HG03280 (cell line): ENCODE data around the gene PARP1.
"Not testable (repeated sequence)": the region's sequence is repeated elsewhere in the genome, so short reads cannot be mapped to it uniquely, and the experiment has no call there.

Source experiments
- ATAC-seq: cut with Tn5 transposase; IDR thresholded peaks from one replicate; pipeline ENCODE4 v1.9.1; 2021; ENCODE audit warnings: mild to moderate bottlenecking, moderate library complexity; ENCODE audit not compliant: unreplicated experiment

PARP1 gene

DNA sequence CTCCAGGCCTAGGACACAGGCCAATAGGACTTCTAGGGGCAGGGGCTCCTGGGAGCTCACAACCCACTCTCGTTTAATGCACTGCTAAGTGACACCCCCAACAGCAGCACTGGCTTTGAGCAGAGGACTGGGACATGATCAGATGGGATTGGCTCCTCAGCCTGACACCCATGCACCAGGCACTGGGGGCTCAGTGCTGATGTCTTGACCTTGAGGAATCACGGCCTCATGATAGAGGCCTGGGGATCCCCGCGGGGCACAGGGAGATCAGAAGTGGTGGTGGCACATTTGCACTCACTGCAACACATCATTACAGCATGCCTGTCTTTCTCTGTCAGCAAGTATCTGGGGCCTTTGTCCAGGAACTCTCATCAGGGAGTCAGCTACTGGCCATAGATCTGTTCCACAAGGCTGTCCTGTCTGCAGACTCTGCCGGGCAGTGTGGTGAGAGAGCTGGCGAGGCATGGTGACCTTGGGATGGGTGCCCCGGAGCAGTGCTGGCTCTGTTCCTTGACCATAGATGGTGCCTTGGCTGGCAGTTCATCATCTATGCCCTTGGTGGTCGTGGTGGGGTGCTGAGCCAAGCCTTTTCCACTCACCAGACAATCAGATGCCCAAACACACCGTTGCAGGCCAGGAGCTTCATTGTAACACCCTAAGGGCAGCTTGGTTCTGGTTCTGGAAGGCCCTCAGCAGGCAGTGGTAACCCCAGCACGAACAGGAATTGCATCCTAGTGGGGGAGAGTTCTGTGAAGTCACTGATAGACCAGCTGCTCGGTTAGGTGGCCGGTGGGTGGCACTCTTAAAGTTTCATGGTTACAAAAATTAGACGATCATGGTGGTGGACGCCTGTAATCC is 22.2 kb upstream of the PARP1 start:
- no peak for ATAC-seq

DNA sequence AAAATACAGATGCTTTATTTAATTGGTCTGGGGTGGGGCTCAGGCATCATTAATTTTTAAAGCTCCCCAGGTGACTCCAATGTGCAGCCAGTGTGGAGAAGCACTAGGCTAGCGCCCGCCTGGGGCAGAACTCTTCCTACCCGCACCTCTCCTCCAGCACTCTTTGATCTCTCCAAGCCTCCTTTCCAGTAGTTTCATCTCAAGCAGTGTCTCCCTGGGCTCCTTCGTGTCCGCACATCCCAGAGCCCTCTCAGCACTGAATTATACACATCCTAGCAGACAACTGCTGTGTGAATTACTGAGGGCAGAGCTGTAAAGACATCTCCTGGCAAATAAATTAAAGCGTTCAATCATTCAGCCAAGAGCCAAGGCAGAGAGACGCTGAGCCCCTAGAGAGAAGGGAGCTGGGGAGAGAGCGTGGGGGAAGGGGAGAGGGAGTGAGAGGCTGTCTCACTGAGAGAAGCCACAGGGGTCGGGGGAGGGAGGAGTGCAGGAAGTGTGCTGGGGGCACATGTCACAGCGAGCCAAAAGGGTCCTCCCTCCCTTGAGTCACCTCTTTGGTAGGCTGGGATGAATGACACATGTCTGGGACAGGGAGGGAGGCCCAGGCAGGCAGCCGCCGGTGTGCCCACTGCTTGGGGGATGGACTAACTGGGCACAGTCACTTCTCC is 21.0 kb upstream of the PARP1 start:
- ATAC-seq, result no peak

DNA sequence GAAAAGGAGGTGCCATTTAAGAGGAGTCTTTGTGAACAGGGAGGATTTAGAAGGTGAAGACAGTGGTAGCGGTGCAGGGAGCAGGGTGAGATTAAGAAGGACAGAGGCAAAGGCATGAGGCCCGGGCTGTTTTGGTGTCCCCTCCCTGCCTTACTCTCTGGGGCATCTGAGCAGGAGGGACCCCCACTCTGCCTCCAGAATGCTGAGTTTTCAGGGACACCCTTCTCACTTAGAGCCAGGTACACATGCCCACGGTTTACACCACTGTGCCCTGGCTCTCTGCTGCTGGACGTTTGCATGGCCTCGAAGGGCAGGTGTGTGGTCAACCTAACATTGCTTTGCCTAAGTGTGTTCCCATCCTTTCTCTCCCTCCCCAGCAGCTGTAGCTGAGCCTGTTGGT is 20.5 kb upstream of the PARP1 start:
- ATAC-seq, result no peak

DNA sequence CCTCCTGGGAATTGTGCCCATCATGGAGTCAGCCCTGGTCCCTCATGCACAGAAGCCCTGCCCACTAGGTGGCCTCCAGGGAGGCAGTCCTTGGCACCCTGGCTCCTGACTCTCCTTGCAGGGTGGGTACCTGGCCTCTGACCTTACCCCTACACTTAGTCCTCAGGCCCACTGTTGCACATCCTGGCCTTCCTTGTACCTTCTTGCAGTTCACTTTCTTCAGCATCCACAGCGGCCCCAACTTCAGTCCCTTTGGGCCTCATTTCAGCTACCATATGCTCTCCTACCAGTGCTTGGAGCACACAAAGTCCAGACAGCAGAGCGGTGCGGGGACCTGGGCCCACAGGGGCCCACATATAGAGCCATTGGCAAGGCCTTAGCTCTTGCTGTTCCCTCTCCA is 19.2 kb upstream of the PARP1 start:
- ATAC-seq, result no peak

DNA sequence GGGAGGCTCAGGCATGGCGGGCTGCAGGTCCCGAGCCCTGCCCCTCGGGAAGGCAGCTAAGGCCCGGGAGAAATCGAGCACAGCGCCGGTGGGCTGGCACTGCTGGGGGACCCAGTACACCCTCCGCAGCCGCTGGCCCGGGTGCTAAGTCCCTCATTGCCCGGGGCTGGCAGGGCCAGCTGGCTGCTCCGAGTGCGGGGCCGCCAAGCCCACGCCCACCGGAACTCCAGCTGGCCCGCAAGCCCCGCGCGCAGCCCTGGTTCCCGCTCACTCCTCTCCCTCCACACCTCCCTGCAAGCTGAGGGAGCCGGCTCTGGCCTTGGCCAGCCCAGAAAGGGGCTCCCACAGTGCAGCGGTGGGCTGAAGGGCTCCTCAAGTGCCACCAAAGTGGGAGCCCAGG is 18.5 kb upstream of the PARP1 start:
- ATAC-seq, result not testable (repeated sequence)

DNA sequence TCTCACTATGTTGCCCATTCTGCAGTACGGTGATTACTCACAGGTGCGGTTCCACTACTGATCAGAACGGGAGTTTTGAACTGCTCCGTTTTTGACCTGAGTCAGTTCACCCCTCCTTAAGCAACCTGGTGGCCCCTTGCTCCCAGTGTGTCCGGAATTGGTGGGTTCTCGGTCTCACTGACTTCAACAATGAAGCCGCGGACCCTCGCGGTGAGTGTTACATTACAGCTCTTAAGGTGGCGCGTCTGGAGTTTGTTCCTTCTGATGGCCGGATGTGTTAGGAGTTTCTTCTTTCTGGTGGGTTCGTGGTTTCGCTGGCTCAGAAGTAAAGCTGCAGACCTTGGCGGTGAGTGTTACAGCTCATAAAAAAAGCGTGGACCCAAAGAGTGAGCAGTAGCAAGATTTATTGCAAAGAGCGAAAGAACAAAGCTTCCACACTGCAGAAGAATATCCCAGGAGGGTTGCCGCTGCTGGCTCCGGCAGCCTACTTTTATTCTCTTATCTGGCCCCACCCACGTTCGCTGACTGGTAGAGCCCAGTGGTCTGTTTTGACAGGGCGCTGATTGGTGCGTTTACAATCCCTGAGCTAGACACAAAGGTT is 17.6 kb upstream of the PARP1 start:
- no peak for ATAC-seq

DNA sequence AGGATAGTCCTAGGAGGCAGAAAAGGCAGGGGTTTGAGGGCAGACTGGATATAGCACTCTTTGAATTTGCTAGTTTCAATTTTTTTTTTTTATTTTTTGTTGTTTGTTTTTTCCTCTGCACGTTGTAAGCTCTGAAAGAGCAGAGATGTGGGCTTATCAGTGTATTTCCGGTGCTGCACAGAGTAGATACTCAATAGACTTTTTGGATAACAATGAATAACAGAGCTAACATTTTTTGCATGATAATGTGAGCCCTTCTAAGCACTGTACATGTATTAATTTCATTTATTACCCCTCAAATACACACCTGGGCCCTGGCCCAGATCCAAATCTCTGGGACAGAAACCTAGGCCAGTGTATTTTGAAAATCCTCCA is 17.1 kb upstream of the PARP1 start:
- ATAC-seq, result no peak

DNA sequence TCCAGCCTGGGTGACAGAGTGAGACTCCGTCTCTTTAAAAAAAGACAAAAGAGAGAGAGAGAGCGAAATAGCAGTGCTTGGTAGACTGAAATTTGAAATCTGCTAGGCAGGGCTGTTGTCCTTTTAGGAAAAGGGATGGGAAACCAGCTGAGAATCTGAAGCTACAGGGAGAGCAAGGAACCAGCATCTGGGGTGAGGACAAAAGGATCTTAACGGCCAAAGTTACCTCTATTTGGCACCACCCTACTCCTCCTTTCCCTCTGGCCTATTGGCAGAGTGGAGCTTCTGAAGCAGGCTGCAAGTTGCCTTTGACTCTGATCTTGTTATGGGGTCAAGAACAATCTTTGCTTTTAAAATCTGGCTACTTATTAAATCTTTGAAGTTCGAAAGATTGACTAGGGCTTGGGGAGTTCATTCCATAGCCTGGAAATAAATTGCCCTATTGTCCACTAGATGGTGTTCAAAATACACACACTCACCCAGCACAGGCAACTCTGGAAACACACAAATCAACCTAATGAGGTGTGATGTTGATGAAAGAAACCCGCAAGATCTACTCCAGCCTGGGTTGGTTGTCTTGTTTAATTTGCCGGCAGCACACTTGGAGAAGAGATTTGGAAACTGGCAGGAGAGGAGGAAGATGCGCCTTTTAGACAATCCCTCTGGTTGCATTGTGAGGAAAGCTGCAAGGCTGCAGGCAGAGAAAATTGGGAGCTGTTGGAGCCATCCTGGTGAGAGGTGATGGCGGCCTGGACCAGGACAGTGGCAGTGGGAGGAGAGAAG is 16.5 kb upstream of the PARP1 start:
- ATAC-seq, result no peak

DNA sequence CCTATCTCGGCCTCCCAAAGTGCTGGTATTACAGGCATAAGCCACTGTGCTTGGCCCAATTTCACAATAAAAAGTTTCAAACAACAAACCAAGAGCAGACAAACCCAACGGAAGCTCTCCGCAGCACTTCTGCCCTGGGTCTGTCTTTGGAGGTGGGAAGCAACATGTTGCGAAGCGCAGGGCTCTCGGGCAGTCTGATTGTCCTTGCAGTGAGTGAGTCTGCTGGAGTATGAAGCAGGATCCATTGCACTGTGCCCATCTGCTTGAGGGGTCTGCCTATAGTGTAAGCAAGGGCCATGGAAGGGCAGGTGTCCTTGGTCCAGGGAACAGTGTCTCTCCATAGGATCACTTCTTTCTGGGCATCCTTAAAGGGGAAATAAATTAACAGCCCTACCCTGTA is 14.6 kb upstream of the PARP1 start:
- no peak for ATAC-seq

DNA sequence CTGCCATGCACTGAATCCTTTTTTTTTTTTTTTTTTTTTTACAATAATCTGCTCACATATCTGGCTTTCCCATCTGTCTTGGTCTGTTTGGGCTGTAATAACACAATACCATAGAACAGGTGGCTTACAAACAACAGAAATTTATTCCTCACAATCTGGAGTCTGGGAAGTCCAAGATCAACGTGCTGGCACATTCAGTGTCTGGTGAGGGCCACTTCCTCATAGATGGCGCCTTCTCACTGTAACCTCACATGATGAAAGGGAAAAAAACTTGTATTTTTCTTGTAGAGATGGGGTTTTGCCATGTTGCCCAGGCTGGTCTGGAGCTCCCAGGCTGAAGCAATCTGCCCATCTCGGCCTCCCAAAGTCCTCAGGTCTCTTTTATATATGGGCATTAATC is 13.0 kb upstream of the PARP1 start:
- no peak for ATAC-seq

DNA sequence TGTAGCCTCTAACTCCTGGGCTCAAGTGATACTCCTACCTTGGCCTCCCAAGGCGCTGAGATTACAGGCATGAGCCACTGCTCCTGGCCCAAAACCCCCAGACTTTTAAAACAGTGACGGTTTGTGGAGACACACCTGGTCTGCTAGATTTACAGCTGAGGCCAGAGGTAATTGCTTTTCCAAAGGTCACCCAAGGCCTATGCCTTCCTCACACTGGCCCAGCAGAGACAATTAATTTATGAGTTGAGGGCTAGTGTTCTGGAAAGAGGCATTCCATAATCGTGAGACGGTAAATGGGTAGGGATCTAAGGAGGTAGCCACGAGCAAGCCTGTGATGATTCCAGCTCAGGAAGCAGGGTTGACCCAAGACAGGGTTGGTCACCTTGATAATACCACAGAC is 12.4 kb upstream of the PARP1 start:
- no peak for ATAC-seq

DNA sequence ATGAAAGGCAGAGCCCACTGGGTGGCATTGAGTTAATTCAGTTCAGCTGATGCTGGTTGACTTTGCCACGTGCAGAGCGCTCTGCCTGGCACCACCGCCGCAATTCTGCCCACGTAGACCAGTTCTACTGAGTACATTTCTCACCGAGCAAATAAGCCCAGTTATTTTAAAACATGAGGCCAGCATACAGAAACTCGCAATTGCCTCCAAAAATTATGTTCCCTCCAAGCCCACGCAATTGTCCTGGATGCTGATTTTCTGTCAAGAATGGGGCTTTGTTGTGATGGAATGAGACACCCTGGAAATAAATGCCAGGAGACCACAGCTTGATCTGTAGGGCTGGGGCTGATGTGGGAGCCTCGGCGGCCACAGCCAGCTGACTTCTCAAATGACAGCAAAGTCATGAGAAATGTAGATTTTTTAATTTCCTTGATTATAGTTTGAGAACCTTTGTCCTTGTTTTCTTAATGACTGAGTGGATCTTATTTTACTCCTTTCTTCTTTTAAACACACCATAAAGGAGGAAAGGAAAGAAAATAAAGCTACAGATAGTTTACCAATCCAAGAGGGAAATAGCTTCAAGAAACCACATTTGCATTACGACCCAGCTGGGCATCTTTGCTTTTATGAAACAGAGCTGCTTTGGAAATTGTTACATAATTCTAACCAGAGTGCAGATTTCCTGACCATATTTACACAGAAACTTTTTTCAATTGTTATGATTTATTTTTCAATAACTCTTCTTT is 11.6 kb upstream of the PARP1 start:
- no peak for ATAC-seq

DNA sequence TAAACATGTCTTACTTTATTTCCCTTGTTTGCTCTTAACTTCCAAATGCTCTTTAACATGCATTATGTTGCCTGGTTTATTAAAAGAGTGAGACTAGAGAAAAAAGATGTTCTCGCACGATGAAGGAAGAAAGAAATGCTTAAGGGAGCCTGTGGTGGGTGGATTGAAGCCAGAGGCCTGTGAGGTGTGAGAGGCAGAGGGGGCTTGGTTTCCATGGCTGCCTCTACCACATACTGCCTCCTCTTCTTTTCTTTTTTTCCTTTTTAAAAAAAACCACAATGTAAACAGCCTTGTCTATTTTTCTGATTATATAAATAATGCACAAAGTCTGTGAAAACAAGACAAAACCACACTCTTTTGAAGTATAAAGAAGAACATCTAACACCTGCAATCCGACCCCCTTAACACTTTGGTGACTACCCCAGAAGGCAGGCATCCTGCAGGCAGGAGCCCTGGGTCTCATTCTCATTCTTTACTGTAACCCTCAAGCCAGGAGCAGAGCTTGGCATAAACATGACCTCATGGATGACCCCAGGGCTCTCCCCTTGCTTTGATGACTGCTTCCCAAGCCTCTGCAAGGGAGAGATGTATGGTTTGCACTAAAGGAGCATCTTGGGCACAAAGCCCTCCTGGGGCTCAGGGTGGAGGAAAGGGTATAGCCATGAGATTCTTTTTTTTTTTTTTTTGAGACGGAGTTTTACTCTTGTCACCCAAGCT is 10.1 kb upstream of the PARP1 start:
- no peak for ATAC-seq

DNA sequence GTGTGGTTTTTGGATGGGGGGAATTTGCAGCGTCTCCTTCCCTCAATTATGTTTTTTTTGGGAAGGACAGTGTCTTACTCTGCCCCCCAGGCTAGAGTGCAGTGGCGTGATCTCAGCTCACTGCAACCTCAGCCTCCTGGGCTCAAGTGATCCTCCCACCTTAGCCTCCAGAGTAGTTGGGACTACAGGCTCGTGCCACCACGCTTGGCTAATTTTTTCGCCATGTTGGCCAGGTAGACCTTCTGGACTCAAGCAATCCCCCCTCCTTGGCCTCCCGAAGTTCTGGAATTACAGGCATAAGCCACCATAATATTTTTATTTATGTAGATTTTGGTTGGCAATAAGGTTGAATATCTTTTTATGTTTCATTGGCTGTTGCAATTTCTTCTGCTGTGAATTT is 9.5 kb upstream of the PARP1 start:
- no peak for ATAC-seq

DNA sequence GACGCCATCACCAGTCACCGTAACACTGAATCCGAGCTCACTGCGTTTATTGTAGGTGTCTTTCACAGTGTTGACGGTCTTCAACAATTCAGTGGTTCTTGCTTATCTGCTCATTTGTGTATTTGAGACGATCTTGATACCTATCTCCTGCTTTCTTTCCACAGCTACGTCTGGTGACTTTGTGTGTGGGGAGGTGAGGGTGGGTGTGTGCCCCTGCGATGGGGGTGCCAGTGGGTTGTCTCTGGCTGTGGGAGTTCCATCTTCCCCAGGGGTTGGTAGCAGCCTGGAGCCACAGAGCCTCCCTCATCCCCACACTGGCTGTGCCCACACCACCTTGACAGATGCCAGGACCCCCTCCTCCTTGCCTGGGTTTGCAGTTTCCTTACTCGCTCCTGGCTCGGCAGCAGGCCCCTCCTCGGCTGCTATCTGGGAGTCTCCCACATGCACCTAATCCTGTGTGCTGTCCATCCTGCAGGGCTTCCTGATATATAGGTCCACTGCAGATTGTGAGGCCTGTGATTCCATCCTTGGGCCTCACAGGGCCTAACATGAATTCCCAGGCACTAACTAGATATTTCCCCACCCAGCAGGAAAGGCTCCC is 6.3 kb upstream of the PARP1 start:
- no peak for ATAC-seq

DNA sequence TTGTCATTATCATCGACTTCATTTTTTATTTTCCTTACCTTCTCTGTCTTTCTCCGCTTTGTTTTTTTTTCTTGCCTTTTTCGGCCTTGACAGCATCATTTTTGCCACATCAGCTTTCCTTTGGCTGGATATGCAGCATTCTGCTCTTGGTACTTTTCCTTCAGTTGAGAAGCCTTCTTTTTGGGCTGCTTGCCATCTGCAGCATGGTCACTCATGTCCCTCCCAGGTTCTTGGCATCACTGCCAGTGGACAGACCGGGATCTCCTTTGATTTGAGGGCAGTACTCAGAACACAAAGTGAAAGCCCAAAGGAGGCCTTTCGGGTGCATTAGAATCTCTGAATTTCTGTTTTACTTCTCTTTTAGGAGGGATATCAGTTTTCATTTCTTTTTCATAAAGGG is 3.7 kb upstream of the PARP1 start:
- no peak for ATAC-seq

DNA sequence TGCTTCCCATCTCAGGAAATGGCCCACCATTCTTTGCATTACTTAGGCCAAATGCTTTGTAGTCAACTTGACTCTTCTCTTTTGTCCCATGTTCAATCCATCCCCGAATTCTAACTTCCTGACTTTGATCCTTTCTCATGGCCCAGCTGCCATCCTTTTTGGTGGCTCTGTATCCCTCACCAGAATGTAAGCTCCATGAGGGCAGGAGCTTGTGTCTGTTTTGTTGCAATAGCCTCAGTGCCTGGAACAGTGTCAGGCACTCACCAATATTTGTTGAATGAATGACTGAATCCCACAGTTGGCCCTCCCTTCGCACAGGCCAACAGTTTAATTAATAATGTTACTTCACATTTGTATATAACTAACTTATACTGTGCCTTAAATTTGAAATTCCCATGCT is 3.1 kb upstream of the PARP1 start:
- ATAC-seq, result no peak

DNA sequence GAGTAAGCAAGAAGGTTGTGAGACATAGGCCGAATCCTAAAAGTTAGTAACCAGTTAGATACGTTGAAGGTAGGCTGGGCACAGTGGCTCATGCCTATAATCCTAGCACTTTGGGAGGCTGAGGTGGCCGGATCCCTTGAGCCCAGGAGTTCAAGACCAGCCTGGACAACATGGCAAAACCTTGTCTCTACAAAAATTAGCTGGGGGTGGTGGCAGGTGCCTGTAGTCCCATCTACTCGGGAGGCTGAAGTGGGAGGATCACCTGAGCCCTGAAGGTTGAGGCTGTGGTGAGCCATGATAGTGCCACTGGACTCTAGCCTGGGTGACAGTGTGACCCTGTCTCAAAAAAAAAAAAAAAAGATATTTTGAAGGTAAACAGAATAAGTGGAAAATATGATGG is 1.5 kb upstream of the PARP1 start:
- ATAC-seq, result no peak

DNA sequence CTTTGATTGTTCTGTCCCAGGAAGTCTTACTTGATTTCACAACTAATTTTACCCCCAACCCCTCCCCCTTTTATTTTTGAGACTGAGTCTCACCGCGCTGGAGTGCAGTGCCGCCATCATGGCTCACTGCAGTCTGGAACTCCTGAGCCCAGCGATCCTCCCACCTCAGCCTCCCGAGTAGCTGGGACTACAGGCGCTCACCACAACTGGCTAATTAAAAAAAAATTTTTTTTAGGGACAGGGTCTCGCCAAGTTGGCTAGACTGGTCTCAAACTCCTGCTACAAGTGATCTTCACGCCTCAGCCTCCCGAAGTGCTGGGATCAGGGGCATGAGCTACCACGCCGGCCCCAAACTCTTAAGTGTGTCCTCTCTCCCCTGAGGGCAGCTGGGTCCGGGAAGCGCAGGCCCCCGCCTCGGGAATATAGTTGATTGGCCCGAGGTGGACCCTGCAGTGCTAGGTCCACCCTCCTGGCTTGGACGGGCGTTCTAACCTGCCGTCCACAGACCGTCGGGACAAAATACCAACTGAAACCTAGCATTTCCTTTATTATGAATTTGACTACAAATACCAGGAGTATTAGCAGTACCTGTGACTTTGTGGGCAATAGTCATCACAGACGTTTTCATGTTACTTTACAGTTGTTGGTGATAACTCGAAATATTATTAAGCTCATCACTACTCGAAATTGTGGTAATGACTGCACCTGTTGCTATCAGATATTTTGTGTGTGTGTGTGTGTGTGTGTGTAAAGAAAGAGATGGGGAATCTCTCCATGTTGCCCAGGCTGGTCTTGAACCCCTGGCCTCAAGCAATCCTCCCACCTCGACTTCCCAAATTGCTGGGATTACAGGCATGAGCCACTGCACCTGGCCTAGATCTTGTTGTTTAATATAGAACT is 642 bp upstream of the PARP1 start:
- no peak for ATAC-seq
